Right cardiac atrium (tissue), 5 donors: ENCODE measurements around the gene NMD3. TPM values are rescaled to one million over a fixed set of nuclear protein-coding genes. Genes with fewer than 3 reads are reported as not detected.

ENCODE experiments used
- ATAC-seq, 2 donors: fragments of 200-7000 bp; cut with Tn5 transposase; one replicate each; pipeline versions ENCODE4 v1.8.0 to v1.9.1; 2020; ENCODE audit warnings: moderate library complexity in 2 of 2, mild to moderate bottlenecking in 1 of 2
- DNase-seq, 3 donors: peaks; one replicate each; pipeline ENCODE4 v3.0.0-alpha.2; 2020
- H3K27ac ChIP-seq: one replicate; pipeline ENCODE4 v1.5.1; 2013; ENCODE audit warnings: mild to moderate bottlenecking, low read length, control low read depth, moderate library complexity
- H3K27me3 ChIP-seq: one replicate; pipeline ENCODE4 v1.6.1; 2013; ENCODE audit not compliant: control insufficient read depth, insufficient read depth
- H3K4me1 ChIP-seq: one replicate; pipeline ENCODE4 v1.6.1; 2013; ENCODE audit warnings: low read length; ENCODE audit not compliant: control insufficient read depth, insufficient read depth
- H3K4me3 ChIP-seq: one replicate; pipeline ENCODE4 v1.5.1; 2013; ENCODE audit warnings: low read length, control low read depth
- H3K9me3 ChIP-seq: one replicate; pipeline ENCODE4 v1.6.1; 2013; ENCODE audit warnings: low read length; ENCODE audit not compliant: control insufficient read depth
- WGBS: extraction: QIAGEN DNeasy Blood & Tissue Kit; methylation state at CpG from one replicate; pipeline ENCODE4 v1.1.7; 2013; 5-methylcytosine and 5-hydroxymethylcytosine counted together
- intact Hi-C, 4 donors: fragments of 100-400 bp; cut with DNase I; formaldehyde crosslinking; loops; one replicate each; pipeline versions ENCODE4 v1.11.0 to v1.14.0; 2022 to 2023
- polyA plus RNA-seq: library from polyadenylated mRNA; stranded (reverse); fragments of 200-250 nt; gene quantifications from one replicate; pipeline ENCODE4 v1.2.3, GENCODE V29; 2013
- total RNA-seq, 4 donors: library from RNA; stranded (reverse); fragmentation: NEBNext Ultra II Directional; extraction: Animal tissue kit (Norgen Biotek cat#: 25700); gene quantifications; one replicate each; pipeline ENCODE4 v1.2.1, GENCODE V29; 2021
- donor health status: healthy with polysubstance abuse.
- donor health status: DM: no; HTN: yes; CAD: no.
- donor health status: DM: no; HTN: no; CAD: no.
- donor health status: DM: no; HTN: yes; CAD: no; lungs with severe emphysema.
- donor health status: DM: yes; HTN: yes; CAD: no.

Gene NMD3
- total and polyA plus RNA-seq, 5 donors, result 25.1 to 72.7 (median 54.0) TPM

DNA sequence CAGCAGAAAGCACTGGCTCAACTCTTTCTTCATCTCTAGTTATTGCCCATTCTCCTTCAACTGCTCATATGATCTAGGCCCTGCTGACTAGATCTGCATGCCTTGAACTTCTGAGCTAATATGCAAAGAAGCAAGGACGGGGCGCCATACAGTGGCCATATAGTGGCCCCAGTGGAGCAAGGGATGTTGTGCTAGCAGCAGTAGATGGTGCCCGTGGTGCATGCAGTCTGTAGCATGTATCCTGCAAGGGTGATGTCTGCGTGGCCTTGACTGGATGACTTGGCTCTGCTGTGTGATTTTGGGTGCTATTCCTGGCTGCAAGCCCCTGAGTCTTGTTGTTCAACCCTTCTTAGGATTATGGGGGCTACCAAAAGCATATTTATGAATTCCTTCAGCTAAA lies 12.2 kb upstream of the NMD3 start:
- Histone ChIP-seq H3K4me3 (no peak overlapping the region), H3K27ac (no peak overlapping the region), H3K9me3 (no peaks in the 10 kb centered on the region), H3K27me3 (no peaks in the 10 kb centered on the region), H3K4me1 (no peaks in the 10 kb centered on the region)
- 84% methylated on average over 4 of the region's 4 CpGs for WGBS
- ATAC-seq, result no peak
- peak in 1 of 3 donors; percentile 60 for DNase-seq
- intact Hi-C loops, result no loop called here

- ATAC-seq, result no peak
- H3K27me3 ChIP-seq, result no peaks in the 10 kb centered on the region
- H3K9me3 ChIP-seq, result no peaks in the 10 kb centered on the region
- 73% methylated on average over 3 of the region's 3 CpGs for whole genome bisulfite sequencing
- H3K4me3 ChIP-seq, result no peak overlapping the region
- intact Hi-C loops, result no loop called here
- DNase-seq, result no peak
- no peak overlapping the region for H3K27ac ChIP-seq
- no peaks in the 10 kb centered on the region for H3K4me1 ChIP-seq
These were observed 8.8 kb upstream of the NMD3 start for GRCh38 chr3:161212171-161212771.

- intact Hi-C loops, result no loop called here
- H3K4me1 ChIP-seq, result no peaks in the 10 kb centered on the region
- H3K4me3 ChIP-seq, result no peak overlapping the region
- DNase-seq, result no peak
- ATAC-seq, result no peak
- no peaks in the 10 kb centered on the region for H3K9me3 ChIP-seq
- no peaks in the 10 kb centered on the region for H3K27me3 ChIP-seq
- no peak overlapping the region for H3K27ac ChIP-seq
These were observed 8.2 kb upstream of the NMD3 start for GRCh38 chr3:161212906-161213305.

- Histone ChIP-seq H3K9me3 (no peaks in the 10 kb centered on the region), H3K4me3 (no peak overlapping the region), H3K4me1 (no peaks in the 10 kb centered on the region), H3K27ac (no peak overlapping the region), H3K27me3 (no peaks in the 10 kb centered on the region)
- no peak for DNase-seq
- 64% methylated on average over 4 of the region's 4 CpGs for WGBS
- intact Hi-C loops, result no loop called here
- no peak for ATAC-seq
These were observed 7.5 kb upstream of the NMD3 start for GRCh38 chr3:161213644-161214043.

DNA sequence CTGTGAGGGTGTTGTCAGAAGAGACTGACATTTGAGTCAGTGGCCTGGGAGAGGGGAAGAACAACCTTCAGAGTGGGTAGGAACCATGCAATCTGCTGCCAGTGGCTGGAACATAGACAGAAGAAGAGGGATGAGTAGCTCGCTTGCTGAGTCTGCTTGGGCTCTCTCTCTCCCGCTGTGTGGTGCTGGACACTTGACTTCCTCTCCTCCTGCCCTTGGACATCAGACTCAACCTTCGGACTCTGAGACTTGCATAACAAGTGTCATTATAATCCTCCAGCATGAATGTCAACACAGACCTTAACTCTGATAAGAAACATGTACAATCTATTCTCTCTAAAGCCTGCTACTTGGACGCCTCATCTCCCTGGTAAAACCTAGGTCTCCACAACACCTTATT lies 5.9 kb upstream of the NMD3 start:
- H3K27me3 ChIP-seq, result no peaks in the 10 kb centered on the region
- no peak for DNase-seq
- H3K4me3 ChIP-seq, result no peak overlapping the region
- 89% methylated on average over 4 of the region's 4 CpGs for WGBS
- H3K4me1 ChIP-seq, result no peaks in the 10 kb centered on the region
- no peaks in the 10 kb centered on the region for H3K9me3 ChIP-seq
- no peak overlapping the region for H3K27ac ChIP-seq
- ATAC-seq, result no peak
- intact Hi-C loops, result no loop called here

DNA sequence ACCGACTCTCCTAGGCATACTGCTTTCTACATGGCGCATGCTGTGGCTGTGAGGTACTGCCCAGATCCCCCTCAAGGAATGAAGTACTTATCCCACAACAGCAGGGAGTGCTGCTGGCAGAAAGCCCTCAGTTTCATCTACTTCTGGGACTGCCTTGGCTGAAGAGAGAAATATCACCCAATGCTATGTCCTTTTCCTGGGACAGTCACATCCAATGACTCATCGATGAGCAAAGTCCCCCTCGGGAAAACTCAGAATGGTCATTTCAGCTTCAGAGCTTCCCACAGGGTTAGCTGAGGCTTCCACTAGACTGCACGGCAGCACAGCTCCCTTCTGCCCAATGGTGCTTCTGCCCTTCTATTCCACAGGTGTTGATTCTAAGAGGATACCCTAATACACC lies 3.6 kb upstream of the NMD3 start:
- WGBS, result 79% methylated on average over 5 of the region's 5 CpGs

DNA sequence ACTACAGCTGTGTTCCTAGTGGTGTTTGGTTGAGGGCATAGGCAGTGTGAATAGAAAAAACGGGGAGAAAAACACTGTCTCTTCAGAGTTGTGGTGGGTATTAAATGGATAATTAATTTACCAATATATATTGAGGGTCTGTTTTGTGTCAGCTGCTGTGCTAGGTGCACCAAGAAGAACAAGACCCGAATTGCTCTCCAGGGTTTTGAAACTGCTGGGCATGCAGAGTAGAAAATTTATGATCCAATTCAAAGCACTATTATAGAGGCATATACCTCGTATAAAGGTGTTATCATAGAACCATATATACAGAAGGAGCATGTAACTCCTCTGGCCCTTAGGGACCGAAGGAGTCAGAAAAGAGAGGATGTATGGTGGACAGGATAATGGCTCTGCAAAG lies 1.6 kb upstream of the NMD3 start:
- Histone ChIP-seq H3K27me3 (no peaks in the 10 kb centered on the region), H3K27ac (no peak overlapping the region), H3K9me3 (no peaks in the 10 kb centered on the region), H3K4me1 (peaks cover 4% of the 10 kb centered on the region), H3K4me3 (no peak overlapping the region)
- DNase-seq (no peak), ATAC-seq (no peak)
- 95% methylated on average over 4 of the region's 4 CpGs for WGBS
- intact Hi-C loops, result no loop called here

More for the DNA sequence above, 3.6 kb upstream of the NMD3 start:
- ATAC-seq (no peak), DNase-seq (peak in 1 of 3 donors; percentile 33)
- H3K4me3 ChIP-seq, result no peak overlapping the region
- no peaks in the 10 kb centered on the region for H3K9me3 ChIP-seq
- H3K4me1 ChIP-seq, result no peaks in the 10 kb centered on the region
- no peaks in the 10 kb centered on the region for H3K27me3 ChIP-seq
- intact Hi-C loops, result no loop called here
- H3K27ac ChIP-seq, result no peak overlapping the region

DNA sequence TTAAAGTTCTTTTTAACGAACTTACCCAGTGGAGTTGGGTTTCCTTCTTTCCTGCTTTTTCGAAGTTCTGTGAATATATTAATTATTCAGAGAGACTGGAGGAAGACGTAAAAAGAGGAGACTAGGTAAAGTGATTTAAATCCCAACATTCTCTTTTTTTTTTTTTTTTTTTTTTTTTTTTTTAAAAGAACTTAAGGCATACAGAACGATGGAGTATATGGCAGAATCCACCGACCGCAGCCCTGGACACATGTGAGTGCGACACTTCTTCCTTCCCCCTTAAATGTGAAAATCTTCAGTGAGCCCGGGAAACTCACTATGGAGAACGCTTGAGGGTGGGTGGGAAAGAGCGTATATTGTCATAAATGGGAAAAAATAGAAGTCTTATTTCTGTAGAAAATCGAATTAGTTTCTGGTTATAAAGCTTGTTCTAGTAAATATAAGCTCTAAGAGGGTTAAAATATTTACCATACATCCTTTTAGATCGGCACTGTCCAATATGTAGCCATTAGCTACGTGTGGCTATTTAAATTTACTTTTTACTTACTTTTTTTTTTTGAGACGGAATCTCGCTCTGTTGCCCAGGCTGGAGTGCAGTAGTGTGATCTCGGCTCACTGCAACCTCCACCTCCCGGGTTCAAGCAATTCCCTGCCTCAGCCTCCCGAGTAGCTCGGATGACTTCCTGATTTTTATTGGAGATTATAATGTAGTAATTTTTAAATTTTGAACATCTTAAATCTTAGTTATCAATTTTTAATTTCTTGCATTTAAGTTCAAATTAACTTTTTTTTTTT lies 892 bp downstream of the NMD3 start:
- Histone ChIP-seq H3K27me3 (no peaks in the 10 kb centered on the region), H3K27ac (peak overlapping the region; percentile 97), H3K4me1 (peaks cover 6% of the 10 kb centered on the region), H3K4me3 (peak overlapping the region; percentile 95), H3K9me3 (no peaks in the 10 kb centered on the region)
- WGBS, result 5% methylated on average over 19 of the region's 19 CpGs
- intact Hi-C loops, result no loop called here
- DNase-seq (peak in 1 of 3 donors; percentile 60), ATAC-seq (peak; percentile 42 to 61)

DNA sequence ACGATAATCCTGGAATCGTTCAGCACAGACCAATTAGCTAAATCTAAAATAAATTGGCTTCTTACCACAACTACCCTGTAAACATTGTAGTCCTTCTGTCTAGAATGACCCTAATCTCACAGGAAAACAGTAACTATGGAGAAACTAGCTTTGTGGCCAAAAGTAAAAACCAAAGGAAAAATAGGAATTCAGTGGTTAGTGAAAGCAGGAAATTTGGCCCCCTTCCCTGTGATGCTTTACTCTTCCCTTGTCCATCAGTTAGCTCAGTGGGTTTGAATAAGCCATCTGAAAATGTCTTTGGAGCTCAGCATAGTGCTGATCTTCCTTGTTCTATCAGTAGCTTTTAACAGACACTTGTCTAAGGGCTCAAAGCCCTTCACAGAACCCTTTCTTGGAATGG lies 1.6 kb downstream of the NMD3 start:
- H3K4me3 ChIP-seq, result peak overlapping the region; percentile 95

GRCh38 chr3:161224786-161225185 lies 3.7 kb downstream of the NMD3 start:
- H3K27ac ChIP-seq, result no peak overlapping the region
- H3K4me1 ChIP-seq, result peaks cover 6% of the 10 kb centered on the region
- no peak for DNase-seq
- no peak overlapping the region for H3K4me3 ChIP-seq
- H3K9me3 ChIP-seq, result no peaks in the 10 kb centered on the region
- ATAC-seq, result no peak
- H3K27me3 ChIP-seq, result no peaks in the 10 kb centered on the region
- whole genome bisulfite sequencing, result 89% methylated on average over 8 of the region's 8 CpGs
- intact Hi-C loops, result no loop called here

More for the DNA sequence above, 1.6 kb downstream of the NMD3 start:
- Histone ChIP-seq H3K4me1 (peaks cover 6% of the 10 kb centered on the region), H3K27ac (no peak overlapping the region), H3K9me3 (no peaks in the 10 kb centered on the region), H3K27me3 (no peaks in the 10 kb centered on the region)
- DNase-seq (no peak), ATAC-seq (no peak)
- intact Hi-C loops, result no loop called here
- WGBS, result 15% methylated on average over 2 of the region's 2 CpGs

DNA sequence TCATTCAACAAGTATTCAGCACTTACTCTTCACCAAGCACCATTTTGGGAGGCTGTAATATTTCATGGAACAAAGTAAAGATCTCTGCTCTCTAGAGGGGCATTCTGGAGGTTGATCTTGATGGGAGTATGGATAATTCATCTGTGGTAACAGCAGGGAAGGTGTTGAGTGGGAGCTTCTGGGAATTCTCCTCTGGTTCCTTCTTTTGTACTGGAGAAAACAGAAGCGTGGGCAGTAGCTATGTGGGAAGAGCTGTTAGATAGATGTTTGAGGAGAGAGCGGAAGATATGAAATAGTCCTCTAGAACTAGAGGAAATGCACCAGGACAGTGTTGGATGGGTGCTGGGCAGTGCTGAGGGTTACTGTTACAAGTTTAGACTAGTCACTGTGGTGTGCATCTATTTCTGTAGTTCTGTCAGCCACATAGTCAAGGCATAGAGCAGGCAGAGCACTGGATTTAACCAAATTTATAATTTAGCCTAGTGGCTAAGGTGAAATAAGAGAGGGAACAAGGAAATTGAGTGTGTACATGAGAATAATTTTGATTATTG lies 9.6 kb downstream of the NMD3 start:
- no peaks in the 10 kb centered on the region for H3K27me3 ChIP-seq
- H3K27ac ChIP-seq, result no peak overlapping the region
- H3K4me3 ChIP-seq, result no peak overlapping the region
- no peak for ATAC-seq
- DNase-seq, result no peak
- 89% methylated on average over 2 of the region's 2 CpGs for WGBS
- peaks cover 4% of the 10 kb centered on the region for H3K4me1 ChIP-seq
- intact Hi-C loops, result no loop called here
- H3K9me3 ChIP-seq, result no peaks in the 10 kb centered on the region
